B cell (primary cell): ENCODE results near the gene GNAI2. TPM values are rescaled to one million over a fixed set of nuclear protein-coding genes. Genes with fewer than 3 reads are reported as not detected.

Experiments
- ATAC-seq: fragments of 200-7000 bp; cut with Tn5 transposase; one replicate; pipeline ENCODE4 v1.10.0; 2021; ENCODE audit warnings: low read depth, mild to moderate bottlenecking, moderate number of reproducible peaks, moderate library complexity
- CTCF ChIA-PET: fragments of 350-600 bp; sonication (Branson Sonifier 250); formaldehyde crosslinking; loops from one replicate; lab custom pipeline; 2021; ENCODE audit warnings: antibody characterized with exemption, inconsistent platforms; lab: Charles Lee
- POLR2A ChIA-PET: fragments of 350-600 bp; sonication (Branson Sonifier 250); formaldehyde crosslinking; loops from one replicate; lab custom pipeline; 2021; ENCODE audit warnings: antibody characterized with exemption; lab: Charles Lee
- DNase-seq: peaks from one replicate; pipeline ENCODE4 v3.0.0; 2013
- H2AFZ ChIP-seq: 2 replicates; pipeline ENCODE4 v1.6.1; 2012; ENCODE audit warnings: mild to moderate bottlenecking, low read depth, low read length; ENCODE audit not compliant: insufficient read depth, poor library complexity, severe bottlenecking
- H3K27ac ChIP-seq, 2 donors: 1 replicate in 1 of 2; 2 replicates in 1 of 2; pipeline ENCODE4 v1.5.1; 2012 to 2013; ENCODE audit warnings: low read length in 2 of 2, mild to moderate bottlenecking in 2 of 2, moderate library complexity in 1 of 2
- H3K27me3 ChIP-seq, 4 experiments: fragments of 200-600 bp in 1 of 4; sonication (generic) in 1 of 4; replicated peaks in 1 of 4; 1 replicate in 2 of 4; 2 replicates in 2 of 4; pipeline versions ENCODE4 v1.6.1 to v1.7.0; 2013 to 2016; ENCODE audit warnings: low read length in 3 of 4, mild to moderate bottlenecking in 2 of 4, mixed read lengths in 1 of 4, moderate library complexity in 1 of 4; ENCODE audit not compliant: insufficient read depth in 4 of 4, control insufficient read depth in 3 of 4; ENCODE audit errors: control extremely low read depth in 1 of 4
- H3K36me3 ChIP-seq, 2 experiments: replicated peaks in 1 of 2; 1 replicate in 1 of 2; 2 replicates in 1 of 2; pipeline versions ENCODE4 v1.6.1 to v1.7.1; 2013; ENCODE audit warnings: low read length in 1 of 2; ENCODE audit not compliant: insufficient read depth in 2 of 2, control insufficient read depth in 1 of 2; ENCODE audit errors: control extremely low read depth in 1 of 2, extremely low read depth in 1 of 2
- H3K4me1 ChIP-seq, 2 donors: fragments of 200-600 bp in 1 of 2; sonication (generic) in 1 of 2; 1 replicate in 1 of 2; 2 replicates in 1 of 2; pipeline versions ENCODE4 v1.5.1 to v1.6.1; 2013 to 2017; ENCODE audit warnings: low read length in 2 of 2; ENCODE audit not compliant: control insufficient read depth in 2 of 2, insufficient read depth in 2 of 2
- H3K4me2 ChIP-seq: replicated peaks from 2 replicates; pipeline ENCODE3; 2012; ENCODE audit warnings: mild to moderate bottlenecking, low read depth, low read length; ENCODE audit not compliant: poor library complexity, severe bottlenecking
- H3K4me3 ChIP-seq, 5 experiments: fragments of 200-600 bp in 1 of 5; sonication (generic) in 1 of 5; 1 replicate in 3 of 5; 2 replicates in 2 of 5; pipeline versions ENCODE4 v1.5.1 to v1.7.0; 2011 to 2016; ENCODE audit warnings: low read length in 4 of 5, mild to moderate bottlenecking in 4 of 5, low read depth in 2 of 5, control low read depth in 1 of 5, moderate library complexity in 1 of 5; ENCODE audit not compliant: insufficient read depth in 1 of 5; ENCODE audit errors: control extremely low read depth in 1 of 5, extremely low read depth in 1 of 5
- H3K79me2 ChIP-seq: fragments of 200-600 bp; sonication (generic); one replicate; pipeline ENCODE4 v1.6.0; 2016; ENCODE audit warnings: low read length; ENCODE audit not compliant: control insufficient read depth, insufficient read depth
- H3K9ac ChIP-seq: fragments of 200-600 bp; sonication (generic); 2 replicates; pipeline ENCODE4 v1.6.1; 2017; ENCODE audit warnings: mild to moderate bottlenecking, low read length, moderate library complexity
- H3K9me3 ChIP-seq, 3 donors: one replicate each; pipeline versions ENCODE4 v1.6.1 to v1.7.1; 2013; ENCODE audit warnings: low read length in 2 of 3; ENCODE audit not compliant: control insufficient read depth in 2 of 3, insufficient read depth in 1 of 3; ENCODE audit errors: control extremely low read depth in 1 of 3
- H4K20me1 ChIP-seq: 2 replicates; pipeline ENCODE4 v1.6.0; 2012; ENCODE audit warnings: mild to moderate bottlenecking, low read length; ENCODE audit not compliant: insufficient read depth, control insufficient read depth, poor library complexity, severe bottlenecking
- H3K27ac Mint-ChIP-seq: one replicate; pipeline ENCODE4 v1.8.0; 2021; ENCODE audit warnings: mixed read lengths
- H3K27me3 Mint-ChIP-seq: one replicate; pipeline ENCODE4 v1.8.0; 2021; ENCODE audit warnings: mixed read lengths
- H3K4me1 Mint-ChIP-seq: one replicate; pipeline ENCODE4 v1.8.0; 2021; ENCODE audit warnings: mixed read lengths
- H3K4me3 Mint-ChIP-seq: one replicate; pipeline ENCODE4 v1.8.0; 2021; ENCODE audit warnings: mixed read lengths
- H3K9me3 Mint-ChIP-seq: one replicate; pipeline ENCODE4 v1.8.0; 2022; ENCODE audit warnings: mixed read lengths; ENCODE audit not compliant: insufficient read depth
- CTCF ChIP-seq: fragments of 200-600 bp; IDR thresholded peaks from one replicate; pipeline ENCODE4 v1.8.0; 2022; ENCODE audit warnings: antibody characterized with exemption, mild to moderate bottlenecking
- EZH2 ChIP-seq: IDR thresholded peaks from 2 replicates; pipeline ENCODE4 v1.6.1; 2012; ENCODE audit warnings: borderline replicate concordance, low read depth, mild to moderate bottlenecking, moderate library complexity, low read length; ENCODE audit not compliant: insufficient read depth, poor library complexity, severe bottlenecking
- WGBS: methylation state at CpG from one replicate; pipeline ENCODE4 v1.1.5; 2013; ENCODE audit warnings: missing lambda C conversion rate; ENCODE audit not compliant: insufficient coverage; 5-methylcytosine and 5-hydroxymethylcytosine counted together
- intact Hi-C: fragments of 100-400 bp; cut with micrococcal nuclease; formaldehyde crosslinking; loops from one replicate; pipeline ENCODE4 v1.10.0; 2022
- polyA plus RNA-seq: library from polyadenylated mRNA; depleted of rRNA; stranded (reverse); fragments of >200 nt; gene quantifications from 2 replicates; pipeline ENCODE4 v1.2.3, GENCODE V29; 2012
- total RNA-seq, 2 donors: library from RNA; stranded (reverse); fragments of 120-200 nt in 1 of 2; gene quantifications; 1 replicate in 1 of 2; 2 replicates in 1 of 2; pipeline versions ENCODE4 v1.2.3 to v1.2.4, GENCODE V29; 2013 to 2022

The GNAI2 gene
- total and polyA plus RNA-seq, 2 donors (not counting 1 experiment from before 2014, with no cell fraction given) = 302 to 491 TPM

GRCh38 chr3:50211930-50212329 is 24.1 kb upstream of the GNAI2 start:
- Histone ChIP-seq H3K27me3 (peaks cover 0 to 6% (median 1%) of the 10 kb centered on the region in 4 experiments), H3K79me2 (no peaks in the 10 kb centered on the region), H2AFZ (no peak overlapping the region), H3K4me3 (no peak overlapping the region), H3K4me1 (no peaks in the 10 kb centered on the region), H3K36me3 (no peaks in the 10 kb centered on the region), H3K9ac (no peak overlapping the region), H3K9me3 (peaks cover 0 to 2% (median 0%) of the 10 kb centered on the region in 3 donors), H3K27ac (no peak overlapping the region), H4K20me1 (no peaks in the 10 kb centered on the region), H3K4me2 (no peak overlapping the region)
- CTCF ChIA-PET = interaction anchor here (0.6 to 1.4 kb wide), 2 partner anchors 17 to 117 kb away, joined by 4 to 5 read pairs; no protein-coding TSS in a partner anchor
- intact Hi-C loops = no loop called here
- Mint-ChIP-seq H3K4me3 (no peak overlapping the region), H3K27me3 (peaks cover 5% of the 10 kb centered on the region), H3K27ac (no peak overlapping the region), H3K4me1 (no peaks in the 10 kb centered on the region), H3K9me3 (no peaks in the 10 kb centered on the region)
- 80% methylated on average over 2 of the region's 2 CpGs for WGBS
- DNase-seq (no peak), ATAC-seq (no peak)
- POLR2A ChIA-PET = no interaction called here
- no peak for TF ChIP-seq CTCF
- TF ChIP-seq EZH2 = no peak

- no peak for DNase-seq
- 78% methylated on average over 4 of the region's 4 CpGs for WGBS
- H3K9me3 Mint-ChIP-seq = no peaks in the 10 kb centered on the region
- Histone ChIP-seq H3K27ac (no peak overlapping the region), H3K4me1 (no peaks in the 10 kb centered on the region), H3K79me2 (no peaks in the 10 kb centered on the region), H3K27me3 (peaks cover 0 to 3% (median 1%) of the 10 kb centered on the region in 4 experiments), H3K36me3 (no peaks in the 10 kb centered on the region), H4K20me1 (no peaks in the 10 kb centered on the region), H3K4me2 (no peak overlapping the region), H3K4me3 (no peak overlapping the region), H3K9ac (no peak overlapping the region), H3K9me3 (peaks cover 0 to 2% (median 0%) of the 10 kb centered on the region in 3 donors), H2AFZ (no peak overlapping the region)
- CTCF ChIA-PET = no interaction called here
- H3K27ac Mint-ChIP-seq = no peak overlapping the region
- no peaks in the 10 kb centered on the region for H3K4me1 Mint-ChIP-seq
- no peak for ATAC-seq
- POLR2A ChIA-PET = no interaction called here
- no peak for TF ChIP-seq EZH2
- intact Hi-C loops = no loop called here
- no peak overlapping the region for H3K4me3 Mint-ChIP-seq
- H3K27me3 Mint-ChIP-seq = peaks cover 4% of the 10 kb centered on the region
Observed at GRCh38 chr3:50212502-50212901, 23.5 kb upstream of the GNAI2 start.
